IgD-negative memory B cell (primary cell): ENCODE measurements around the gene CAMKMT. TPM values are rescaled to one million over a fixed set of nuclear protein-coding genes. Genes with fewer than 3 reads are reported as not detected.

Experiments used
- H3K27ac Mint-ChIP-seq, 3 donors: one replicate each; pipeline ENCODE4 v1.8.0; 2020 to 2022; ENCODE audit warnings: mild to moderate bottlenecking in 3 of 3, mixed read lengths in 3 of 3, moderate library complexity in 1 of 3
- H3K27me3 Mint-ChIP-seq: one replicate; pipeline ENCODE4 v1.8.0; 2021; ENCODE audit warnings: mixed read lengths
- H3K36me3 Mint-ChIP-seq: one replicate; pipeline ENCODE4 v1.8.0; 2020; ENCODE audit warnings: mild to moderate bottlenecking, mixed read lengths
- H3K4me1 Mint-ChIP-seq, 3 donors: one replicate each; pipeline ENCODE4 v1.8.0; 2020 to 2022; ENCODE audit warnings: mixed read lengths in 3 of 3, mild to moderate bottlenecking in 1 of 3
- H3K4me3 Mint-ChIP-seq, 4 donors: one replicate each; pipeline ENCODE4 v1.8.0; 2020 to 2022; ENCODE audit warnings: mild to moderate bottlenecking in 4 of 4, mixed read lengths in 4 of 4, moderate library complexity in 3 of 4
- H3K9me3 Mint-ChIP-seq, 3 donors: one replicate each; pipeline ENCODE4 v1.8.0; 2020 to 2021; ENCODE audit warnings: mixed read lengths in 3 of 3, mild to moderate bottlenecking in 1 of 3
- polyA plus RNA-seq: library from polyadenylated mRNA; unstranded; fragments of 300-500 nt; fragmentation: Illumina TruSeq; gene quantifications from one replicate; pipeline ENCODE4 v1.2.3, GENCODE V29; 2021

Gene CAMKMT
- polyA plus RNA-seq, 1 donor from 2014 or later = 12.2 TPM

DNA sequence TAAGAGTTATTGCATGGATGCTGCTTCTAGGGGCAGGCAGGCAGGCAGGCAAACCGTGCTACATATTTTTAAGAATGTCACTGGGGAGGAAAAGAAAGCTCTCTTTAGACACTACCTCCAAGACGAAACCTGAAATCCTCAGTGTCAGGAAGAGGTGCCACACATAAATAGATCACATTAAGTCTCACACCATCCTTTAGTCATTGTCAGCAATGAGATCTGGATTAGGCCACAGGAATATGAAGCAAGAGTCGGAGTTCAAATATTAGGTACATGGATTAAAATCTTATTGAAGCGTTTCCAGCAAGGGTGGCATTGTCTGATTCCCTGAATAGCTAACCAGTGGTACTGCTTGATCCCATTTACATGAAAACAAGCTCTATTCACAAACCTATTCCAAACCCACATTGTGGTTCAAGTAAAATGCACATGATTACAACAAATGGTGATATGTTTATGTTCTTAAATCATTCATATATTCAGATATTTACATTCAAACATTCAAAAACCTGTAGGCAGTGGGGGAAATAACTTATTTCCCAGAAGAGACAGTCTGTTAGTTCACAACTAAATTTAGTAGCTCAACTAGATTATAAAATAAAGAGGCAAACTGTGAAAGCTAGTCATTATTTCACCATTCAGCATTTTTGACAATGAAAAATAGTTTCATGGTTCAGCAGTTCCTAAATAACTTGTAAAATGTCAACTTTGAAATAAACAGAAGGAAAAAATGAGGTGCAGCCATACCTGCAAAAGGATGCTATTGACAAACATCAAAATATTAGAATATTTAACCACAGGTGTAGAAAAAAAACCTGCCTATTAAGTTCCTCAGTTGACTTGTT lies 384.4 kb downstream of the CAMKMT start:
- Mint-ChIP-seq H3K27ac (no peak overlapping the region), H3K4me1 (no peaks in the 10 kb centered on the region), H3K9me3 (no peaks in the 10 kb centered on the region), H3K27me3 (no peaks in the 10 kb centered on the region), H3K36me3 (peaks cover 7% of the 10 kb centered on the region), H3K4me3 (no peak overlapping the region)

DNA sequence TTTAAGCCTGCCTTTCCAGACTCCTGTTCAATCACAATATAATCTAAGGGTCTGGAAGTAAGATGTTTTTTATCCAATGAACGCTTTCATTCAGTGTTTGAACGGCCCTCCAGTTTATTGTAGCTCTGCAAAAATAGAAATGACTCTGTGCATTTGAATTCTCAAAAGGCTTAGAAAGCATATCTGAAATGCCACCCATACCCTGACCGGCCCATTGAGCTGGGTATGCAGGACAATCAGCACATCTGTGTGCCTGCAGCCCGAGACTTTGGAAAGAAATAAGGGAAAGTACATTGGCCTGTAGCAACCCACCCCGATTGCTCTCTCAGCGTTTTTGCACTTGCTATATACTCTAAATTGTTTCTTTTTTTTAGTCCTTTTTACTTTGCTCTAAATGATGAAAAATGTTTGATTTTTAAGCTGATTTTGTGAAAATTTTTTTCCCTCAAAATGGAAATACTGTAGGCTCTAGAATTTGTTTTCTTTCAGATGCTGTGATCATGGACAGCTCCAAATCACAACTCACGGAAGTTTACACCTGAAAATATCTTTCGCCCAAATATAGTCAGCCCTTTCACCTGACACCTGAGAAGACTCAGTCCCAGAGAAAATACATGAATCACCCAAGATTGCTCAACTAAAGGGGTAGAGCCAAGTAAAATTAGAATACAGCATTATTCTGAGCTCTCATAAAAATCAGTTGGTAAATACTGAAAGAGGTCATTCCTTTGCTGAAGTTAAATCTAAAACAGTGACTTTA lies 385.3 kb downstream of the CAMKMT start:
- Mint-ChIP-seq H3K9me3 (no peaks in the 10 kb centered on the region), H3K27me3 (no peaks in the 10 kb centered on the region), H3K4me1 (no peaks in the 10 kb centered on the region), H3K27ac (no peak overlapping the region), H3K36me3 (peaks cover 4% of the 10 kb centered on the region), H3K4me3 (no peak overlapping the region)

DNA sequence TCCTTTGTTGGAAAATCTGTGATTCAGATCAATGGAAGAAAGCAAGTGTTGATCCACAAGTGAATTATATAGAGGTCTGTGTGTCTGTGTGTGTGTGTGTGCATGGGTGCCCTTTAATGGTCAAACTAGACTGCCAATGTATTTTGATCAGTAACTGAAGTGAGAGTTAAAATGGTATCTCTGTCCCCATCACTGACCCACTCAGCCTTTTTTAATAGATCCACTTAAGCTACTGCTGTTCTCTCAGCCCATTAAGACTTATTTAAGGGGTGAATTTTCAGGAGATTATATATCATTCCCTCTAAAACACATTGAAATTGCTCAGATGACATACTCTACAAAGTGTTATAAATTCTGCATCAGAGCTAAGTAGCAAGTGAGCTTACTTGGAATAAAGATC lies 386.0 kb downstream of the CAMKMT start:
- Mint-ChIP-seq H3K36me3 (peaks cover 4% of the 10 kb centered on the region), H3K27ac (no peak overlapping the region), H3K27me3 (no peaks in the 10 kb centered on the region), H3K9me3 (no peaks in the 10 kb centered on the region), H3K4me1 (no peaks in the 10 kb centered on the region), H3K4me3 (no peak overlapping the region)

DNA sequence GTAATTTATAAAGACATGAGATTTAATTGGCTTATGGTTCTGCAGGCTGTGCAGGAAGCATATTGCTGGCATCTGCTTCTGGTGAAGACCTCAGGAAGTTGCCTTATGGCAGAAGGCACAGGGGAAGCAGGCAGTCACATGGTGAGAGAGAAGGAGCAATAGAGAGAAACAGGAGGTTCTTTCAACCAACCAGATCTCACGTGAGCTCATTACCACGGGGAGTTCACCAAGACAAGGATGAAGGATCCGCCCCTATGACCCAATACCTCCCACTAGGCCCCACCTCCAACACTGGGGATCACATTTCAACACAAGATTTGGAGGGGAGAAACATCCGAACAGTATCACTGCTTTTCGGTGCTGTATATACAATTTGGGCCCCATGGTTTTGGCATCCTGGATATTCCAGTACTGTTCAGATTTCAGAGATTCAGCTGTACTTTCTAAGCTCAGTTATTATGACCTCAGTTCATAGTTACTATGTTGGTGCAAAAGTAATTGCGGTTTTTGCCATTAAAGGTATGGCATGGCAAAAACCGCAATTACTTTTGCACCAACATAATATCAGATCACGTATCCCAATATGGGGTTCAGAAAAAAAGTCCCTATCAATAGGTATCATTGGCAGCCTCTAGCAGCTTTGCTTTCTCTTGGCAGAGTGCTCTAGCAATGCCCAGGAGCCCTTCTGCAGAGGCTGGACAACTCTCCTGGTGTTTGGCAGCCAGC lies 390.2 kb downstream of the CAMKMT start:
- H3K27ac Mint-ChIP-seq = no peak overlapping the region
- H3K9me3 Mint-ChIP-seq = no peaks in the 10 kb centered on the region
- H3K4me1 Mint-ChIP-seq = peaks cover 0 to 2% (median 0%) of the 10 kb centered on the region in 3 donors
- no peak overlapping the region for H3K4me3 Mint-ChIP-seq
- peaks cover 5% of the 10 kb centered on the region for H3K36me3 Mint-ChIP-seq
- H3K27me3 Mint-ChIP-seq = no peaks in the 10 kb centered on the region

DNA sequence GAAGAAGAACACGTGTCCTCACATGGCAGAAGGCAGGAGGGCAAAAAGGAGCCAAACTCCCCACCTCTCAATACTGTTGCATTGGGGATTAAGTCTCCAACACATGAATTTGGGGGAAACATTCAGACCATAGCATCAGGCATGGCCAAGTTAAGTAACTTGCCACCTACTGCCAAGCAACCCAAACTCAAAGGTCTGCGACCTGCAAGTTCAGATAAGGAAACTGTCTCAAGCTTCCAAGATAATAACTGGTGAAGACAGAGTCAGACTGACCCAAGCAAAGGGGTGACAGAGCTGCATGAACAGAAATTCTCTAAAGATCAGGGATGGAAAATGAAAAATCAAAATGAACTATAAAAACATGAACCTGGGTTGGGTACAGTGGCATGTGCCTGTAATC lies 391.0 kb downstream of the CAMKMT start:
- H3K9me3 Mint-ChIP-seq = no peaks in the 10 kb centered on the region
- no peak overlapping the region for H3K27ac Mint-ChIP-seq
- no peaks in the 10 kb centered on the region for H3K27me3 Mint-ChIP-seq
- H3K4me3 Mint-ChIP-seq = no peak overlapping the region
- peaks cover 3% of the 10 kb centered on the region for H3K36me3 Mint-ChIP-seq
- H3K4me1 Mint-ChIP-seq = peaks cover 0 to 2% (median 0%) of the 10 kb centered on the region in 3 donors

DNA sequence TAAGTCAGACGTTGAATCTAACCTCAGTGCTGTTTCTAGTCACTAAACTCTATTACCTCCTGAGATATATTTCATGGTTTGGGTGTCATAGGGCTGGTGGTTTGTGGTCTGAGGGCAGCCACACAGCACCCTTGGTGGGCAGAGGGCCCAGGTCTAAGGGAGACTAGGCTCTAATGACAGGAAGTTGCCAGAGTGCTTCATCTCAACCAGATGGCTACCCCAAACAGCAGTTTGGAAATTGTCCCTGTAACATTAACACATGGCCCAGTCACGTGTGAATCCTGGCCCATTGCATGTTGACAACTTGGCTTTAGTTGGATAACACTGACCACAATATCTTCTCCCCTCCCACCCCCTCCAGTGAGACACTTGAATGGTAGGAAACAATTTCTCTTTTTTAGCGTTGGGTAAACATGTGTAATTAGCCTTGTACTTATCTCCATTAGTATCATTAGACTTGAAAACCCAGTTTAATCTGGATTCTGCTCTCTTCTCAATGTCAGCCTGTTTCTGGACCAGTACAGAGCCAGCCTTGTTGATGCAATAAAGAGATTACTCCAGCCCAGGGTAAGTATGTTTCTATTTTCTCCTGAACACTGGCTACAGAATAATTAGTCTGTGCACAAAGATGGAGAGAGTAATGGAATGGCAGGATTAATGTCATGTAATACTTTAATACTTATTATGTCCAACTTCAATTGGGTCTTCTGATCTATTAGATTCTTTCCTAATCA lies 392.0 kb downstream of the CAMKMT start:
- H3K36me3 Mint-ChIP-seq = peaks cover 3% of the 10 kb centered on the region
- H3K4me1 Mint-ChIP-seq = peaks cover 0 to 2% (median 0%) of the 10 kb centered on the region in 3 donors
- no peaks in the 10 kb centered on the region for H3K27me3 Mint-ChIP-seq
- no peaks in the 10 kb centered on the region for H3K9me3 Mint-ChIP-seq
- H3K4me3 Mint-ChIP-seq = no peak overlapping the region
- no peak overlapping the region for H3K27ac Mint-ChIP-seq

DNA sequence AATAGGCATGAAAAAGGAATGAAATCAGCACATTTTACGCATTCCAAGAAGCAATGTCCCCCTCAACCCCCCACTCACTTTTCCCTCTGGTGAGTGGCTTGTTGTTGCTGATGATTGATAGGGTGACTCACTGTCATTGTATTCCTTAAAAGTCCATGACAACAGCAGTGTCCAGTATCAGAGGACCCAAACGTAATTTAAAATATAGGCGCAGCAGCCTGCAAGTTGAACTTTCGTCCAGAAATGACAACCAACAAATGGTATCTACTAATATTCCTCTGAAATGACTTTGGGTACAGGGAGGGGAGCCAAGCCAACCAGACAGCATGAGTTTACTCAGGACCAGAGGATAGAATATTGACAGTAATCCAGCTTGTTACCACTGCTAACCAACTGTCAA lies 396.8 kb downstream of the CAMKMT start:
- Mint-ChIP-seq H3K27me3 (no peaks in the 10 kb centered on the region), H3K4me1 (peaks cover 0 to 8% (median 0%) of the 10 kb centered on the region in 3 donors), H3K36me3 (peaks cover 4% of the 10 kb centered on the region), H3K9me3 (no peaks in the 10 kb centered on the region), H3K4me3 (no peak overlapping the region), H3K27ac (no peak overlapping the region)

DNA sequence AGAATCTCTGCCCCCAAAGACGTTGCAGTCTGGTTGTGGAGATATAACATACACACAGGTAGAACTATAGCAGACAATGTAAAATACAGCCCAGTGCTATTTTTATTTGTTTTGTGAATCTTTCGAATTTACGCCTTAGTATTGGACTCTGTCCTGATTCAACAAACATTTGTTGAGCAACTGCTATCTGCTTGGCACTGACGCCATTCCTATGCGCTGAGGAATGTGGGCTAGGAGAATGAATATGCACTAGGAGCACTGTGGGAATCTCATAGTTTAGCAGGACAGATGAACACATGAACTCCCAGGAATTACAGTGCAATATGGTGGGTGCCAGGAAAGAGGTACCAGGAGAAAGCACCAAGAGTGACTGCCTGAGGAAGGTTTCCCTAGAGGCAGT lies 398.1 kb downstream of the CAMKMT start:
- Mint-ChIP-seq H3K4me3 (no peak overlapping the region), H3K36me3 (peaks cover 1% of the 10 kb centered on the region), H3K27me3 (no peaks in the 10 kb centered on the region), H3K9me3 (no peaks in the 10 kb centered on the region), H3K27ac (no peak overlapping the region), H3K4me1 (peaks cover 0 to 8% (median 0%) of the 10 kb centered on the region in 3 donors)

DNA sequence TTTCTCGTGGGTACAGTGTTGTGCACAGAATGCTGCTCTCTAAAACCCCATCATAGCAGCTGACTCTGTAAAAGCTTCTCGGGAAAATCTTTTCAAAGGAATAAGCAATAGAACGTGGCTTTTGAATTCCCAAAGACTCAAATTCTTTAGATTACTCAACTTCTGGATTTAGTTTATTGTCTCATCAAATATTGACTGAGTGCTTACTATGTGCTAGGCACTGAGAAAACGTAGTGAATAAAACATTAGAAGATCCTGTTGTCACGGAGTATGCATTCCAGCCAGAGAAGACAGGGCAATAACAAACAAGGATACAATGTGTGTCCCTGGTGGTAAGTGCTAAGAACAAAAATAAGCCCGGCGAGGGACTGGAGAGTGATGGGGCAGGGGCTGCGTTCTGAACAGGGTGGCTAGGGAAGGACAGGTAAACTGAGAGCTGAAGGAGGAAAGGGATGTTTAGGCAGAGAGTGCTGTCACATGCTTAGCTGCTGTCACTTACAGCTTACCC lies 401.6 kb downstream of the CAMKMT start:
- peaks cover 0 to 8% (median 0%) of the 10 kb centered on the region in 3 donors for H3K4me1 Mint-ChIP-seq
- no peak overlapping the region for H3K4me3 Mint-ChIP-seq
- H3K9me3 Mint-ChIP-seq = no peaks in the 10 kb centered on the region
- peaks cover 6% of the 10 kb centered on the region for H3K27me3 Mint-ChIP-seq
- no peak overlapping the region for H3K27ac Mint-ChIP-seq
- peaks cover 4% of the 10 kb centered on the region for H3K36me3 Mint-ChIP-seq

DNA sequence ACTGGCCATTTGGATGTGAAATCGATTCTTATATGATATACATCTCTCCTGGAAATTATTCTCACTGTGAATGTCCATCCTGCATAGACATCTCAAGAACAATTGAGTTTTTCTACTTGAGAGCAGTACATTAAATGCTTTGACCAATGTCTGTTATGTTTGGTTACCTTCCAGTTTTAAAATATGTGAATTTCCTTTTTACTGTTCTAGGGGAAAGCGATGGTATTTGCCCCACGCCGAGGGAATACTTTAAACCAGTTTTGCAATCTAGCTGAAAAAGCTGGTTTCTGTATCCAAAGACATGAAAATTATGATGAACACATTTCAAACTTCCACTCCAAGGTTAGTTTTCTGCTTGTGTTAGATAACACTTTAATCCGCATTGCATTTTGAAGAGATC lies 404.5 kb downstream of the CAMKMT start:
- peaks cover 2 to 7% (median 5%) of the 10 kb centered on the region in 3 donors for H3K4me1 Mint-ChIP-seq
- H3K27me3 Mint-ChIP-seq = peaks cover 10% of the 10 kb centered on the region
- H3K36me3 Mint-ChIP-seq = peaks cover 4% of the 10 kb centered on the region
- no peak overlapping the region for H3K27ac Mint-ChIP-seq
- no peaks in the 10 kb centered on the region for H3K9me3 Mint-ChIP-seq
- H3K4me3 Mint-ChIP-seq = no peak overlapping the region

DNA sequence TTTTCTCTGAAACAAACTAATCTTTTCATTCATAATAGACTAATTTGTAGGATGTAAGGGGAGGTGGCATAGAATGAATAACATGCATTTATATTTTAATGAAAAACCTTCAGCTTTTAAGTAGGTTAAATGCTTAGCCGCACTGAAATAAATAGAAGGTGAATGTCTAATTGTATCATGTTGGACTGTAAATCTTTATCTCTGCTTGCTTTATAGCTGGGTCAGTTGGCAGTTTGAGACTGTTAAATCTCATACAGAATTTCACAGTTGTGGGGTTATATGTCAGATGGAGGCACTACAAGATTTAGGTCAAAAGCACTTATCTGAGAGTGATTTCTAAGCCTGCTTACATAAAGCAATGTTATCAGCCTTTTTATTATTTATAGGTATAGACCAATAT lies 405.0 kb downstream of the CAMKMT start:
- Mint-ChIP-seq H3K4me3 (no peak overlapping the region), H3K27ac (no peak overlapping the region), H3K4me1 (peaks cover 2 to 5% (median 5%) of the 10 kb centered on the region in 3 donors), H3K36me3 (peaks cover 7% of the 10 kb centered on the region), H3K9me3 (no peaks in the 10 kb centered on the region), H3K27me3 (peaks cover 10% of the 10 kb centered on the region)

DNA sequence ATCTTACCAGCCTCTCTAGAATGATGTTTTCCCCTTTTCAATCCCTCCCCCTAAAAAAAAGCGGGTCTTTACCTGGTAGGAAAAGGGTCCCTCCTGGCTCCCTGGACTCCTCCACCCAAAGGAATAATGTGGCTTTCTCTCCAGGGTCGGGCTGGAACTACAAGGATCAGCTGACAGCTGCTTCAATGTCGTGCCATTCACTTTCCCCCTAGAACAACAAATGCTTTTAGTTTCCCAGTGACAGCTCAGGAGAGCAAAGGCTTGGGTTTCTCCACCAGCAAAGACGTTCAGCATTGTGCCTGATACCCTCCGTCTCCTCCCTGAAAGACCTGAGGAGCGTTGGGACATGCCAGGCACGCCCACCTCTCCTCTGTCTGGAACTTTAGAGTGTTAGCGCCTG lies 405.9 kb downstream of the CAMKMT start:
- H3K27me3 Mint-ChIP-seq = peaks cover 11% of the 10 kb centered on the region
- peaks cover 2 to 5% (median 2%) of the 10 kb centered on the region in 3 donors for H3K4me1 Mint-ChIP-seq
- no peak overlapping the region for H3K4me3 Mint-ChIP-seq
- no peak overlapping the region for H3K27ac Mint-ChIP-seq
- peaks cover 10% of the 10 kb centered on the region for H3K36me3 Mint-ChIP-seq
- H3K9me3 Mint-ChIP-seq = no peaks in the 10 kb centered on the region

DNA sequence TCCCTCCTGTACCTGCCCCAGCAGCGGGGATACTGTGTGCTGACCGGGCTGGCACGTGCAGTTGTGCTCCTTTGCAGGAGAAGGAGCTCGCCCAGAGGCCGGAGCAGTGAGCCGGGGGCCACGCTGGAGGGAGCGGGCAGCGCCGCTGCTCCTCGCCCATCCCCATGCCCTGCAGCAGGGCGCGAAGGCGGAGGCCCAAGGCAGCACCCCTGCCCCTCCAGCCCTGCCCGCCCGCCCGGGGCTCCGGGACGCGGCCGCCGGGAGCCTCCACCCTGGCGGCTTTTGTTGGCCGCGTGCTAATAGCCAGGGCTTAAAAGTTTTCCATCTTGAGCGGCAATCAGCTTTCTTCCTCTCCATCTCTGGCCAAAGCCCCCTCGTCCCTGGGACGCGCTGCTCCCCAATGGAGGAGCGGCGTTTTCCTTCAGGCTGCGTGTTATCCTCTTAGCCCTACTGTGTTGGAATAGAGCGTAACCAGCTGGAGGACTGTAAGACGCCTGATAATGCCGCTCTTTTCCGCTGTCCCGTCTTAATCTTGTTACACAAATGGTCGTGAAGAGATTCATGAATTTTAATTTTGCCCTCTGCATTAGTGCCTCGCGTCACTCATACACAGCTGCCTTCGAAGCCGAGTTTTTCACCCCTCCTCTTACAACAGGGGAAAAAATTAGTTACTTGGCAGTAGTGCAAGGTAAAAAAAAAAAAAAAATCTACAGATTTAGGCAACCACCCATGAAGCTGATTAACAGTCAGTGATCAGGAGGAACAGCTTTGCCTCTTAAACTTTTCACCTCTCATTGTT lies 406.9 kb downstream of the CAMKMT start:
- Mint-ChIP-seq H3K9me3 (no peaks in the 10 kb centered on the region), H3K4me3 (peak overlapping the region in 2 of 4 donors; percentile 44 to 70), H3K27ac (peak overlapping the region in 1 of 3 donors; percentile 80), H3K27me3 (peaks cover 11% of the 10 kb centered on the region), H3K4me1 (peaks cover 2 to 5% (median 2%) of the 10 kb centered on the region in 3 donors), H3K36me3 (peaks cover 9% of the 10 kb centered on the region)
